ENCODE measurements around the gene CRLF2.
"Not testable (repeated sequence)": the region's sequence is repeated elsewhere in the genome, so short reads cannot be mapped to it uniquely, and the experiment has no call there.

CRLF2 gene

GRCh38 chrX:1212532-1212931, at the start of gene CRLF2:
CRLF2 (minus strand) TSS chrX:1212649; CDS start chrX:1212634, 15 bp downstream.
- DNase-seq (ENCODE audit: low spot score) = peak; percentile 33

- not testable (repeated sequence) for DNase-seq (ENCODE audit: low spot score)
Measured at GRCh38 chrX:1261771-1262170, 49.3 kb upstream of the CRLF2 start.

- DNase-seq (ENCODE audit: low spot score) = no peak
Measured at GRCh38 chrX:1261285-1261684, 48.8 kb upstream of the CRLF2 start.

- no peak for DNase-seq (ENCODE audit: low spot score)
Measured at GRCh38 chrX:1252861-1253260, 40.4 kb upstream of the CRLF2 start.

- DNase-seq (ENCODE audit: low spot score) = peak; percentile 72
Measured at GRCh38 chrX:1249101-1249887, 36.8 kb upstream of the CRLF2 start.

- peak; percentile 74 for DNase-seq (ENCODE audit: low spot score)
Measured at GRCh38 chrX:1248331-1249061, 36.0 kb upstream of the CRLF2 start.

GRCh38 chrX:1246816-1247215, 34.4 kb upstream of the CRLF2 start:
- peak; percentile 84 for DNase-seq (ENCODE audit: low spot score)

GRCh38 chrX:1244164-1245076, 32.0 kb upstream of the CRLF2 start:
- DNase-seq (ENCODE audit: low spot score) = peak; percentile 66

GRCh38 chrX:1242891-1243402, 30.5 kb upstream of the CRLF2 start:
- DNase-seq (ENCODE audit: low spot score) = peak; percentile 37

GRCh38 chrX:1240551-1240950, 28.1 kb upstream of the CRLF2 start:
- peak; percentile 9 for DNase-seq (ENCODE audit: low spot score)

GRCh38 chrX:1239681-1240142, 27.3 kb upstream of the CRLF2 start:
- peak; percentile 65 for DNase-seq (ENCODE audit: low spot score)

GRCh38 chrX:1231850-1232465, 19.5 kb upstream of the CRLF2 start:
- peak; percentile 20 for DNase-seq (ENCODE audit: low spot score)

GRCh38 chrX:1228101-1228500, 15.7 kb upstream of the CRLF2 start:
- not testable (repeated sequence) for DNase-seq (ENCODE audit: low spot score)

- DNase-seq (ENCODE audit: low spot score) = peak; percentile 14
Measured at GRCh38 chrX:1226249-1226648, 13.8 kb upstream of the CRLF2 start.

GRCh38 chrX:1224954-1225353, 12.5 kb upstream of the CRLF2 start:
- DNase-seq (ENCODE audit: low spot score) = no peak

GRCh38 chrX:1223242-1223600, 10.8 kb upstream of the CRLF2 start:
- peak; percentile 26 for DNase-seq (ENCODE audit: low spot score)

GRCh38 chrX:1222531-1223241, 10.2 kb upstream of the CRLF2 start:
- peak; percentile 4 for DNase-seq (ENCODE audit: low spot score)

GRCh38 chrX:1221296-1221845, 8.9 kb upstream of the CRLF2 start:
- DNase-seq (ENCODE audit: low spot score) = peak; percentile 30

- DNase-seq (ENCODE audit: low spot score) = peak; percentile 2
Measured at GRCh38 chrX:1218286-1218685, 5.8 kb upstream of the CRLF2 start.

- peak; percentile 30 for DNase-seq (ENCODE audit: low spot score)
Measured at GRCh38 chrX:1215123-1215823, 2.8 kb upstream of the CRLF2 start.

Measured in left forelimb (tissue), 1 donor.